SJSA1 (cell line): ENCODE data around the gene USP24. TPM values are rescaled to one million over a fixed set of nuclear protein-coding genes. Genes with fewer than 3 reads are reported as not detected.

Experiments used
- DNase-seq, 2 experiments: peaks; one replicate each; pipeline ENCODE4 v3.0.0-alpha.2; 2015 to 2020; ENCODE audit warnings: low spot score in 2 of 2, low read depth in 1 of 2
- H3K27ac ChIP-seq: fragments of 250-450 bp; sonication (Bioruptor Pico); 2 replicates; pipeline ENCODE4 v1.5.1; 2020; ENCODE audit warnings: mild to moderate bottlenecking, moderate library complexity
- H3K27me3 ChIP-seq: fragments of 250-450 bp; sonication (Bioruptor Pico); replicated peaks from 2 replicates; pipeline ENCODE4 v1.5.1; 2020; ENCODE audit warnings: mild to moderate bottlenecking, moderate library complexity
- H3K36me3 ChIP-seq: fragments of 250-450 bp; sonication (Bioruptor Pico); 2 replicates; pipeline ENCODE4 v1.5.1; 2020; ENCODE audit warnings: mild to moderate bottlenecking
- H3K4me1 ChIP-seq: fragments of 250-450 bp; sonication (Bioruptor Pico); replicated peaks from 2 replicates; pipeline ENCODE4 v1.6.1; 2021; ENCODE audit warnings: mild to moderate bottlenecking
- H3K4me3 ChIP-seq: fragments of 250-450 bp; sonication (Bioruptor Pico); 2 replicates; pipeline ENCODE4 v1.5.1; 2020; ENCODE audit warnings: mild to moderate bottlenecking
- H3K9me3 ChIP-seq: fragments of 250-450 bp; sonication (Bioruptor Pico); replicated peaks from 2 replicates; pipeline ENCODE4 v1.5.1; 2020; ENCODE audit warnings: mild to moderate bottlenecking
- total RNA-seq: library from RNA; depleted of rRNA; stranded (reverse); fragments of >200 nt; shearing (Covaris generic); gene quantifications from 2 replicates; pipeline ENCODE4 v1.2.3, GENCODE V29; 2014; rRNA removed

USP24 gene
- 14.3 and 24.4 TPM in 2 replicates for total RNA-seq

GRCh38 chr1:55215194-55216021, at the start of gene USP24:
TSS of gene USP24 (minus strand) at chr1:55215364. CDS start at chr1:55215113, 251 bp downstream.
- H3K9me3 ChIP-seq: peaks cover 7% of the 10 kb centered on the region
- H3K27me3 ChIP-seq: no peaks in the 10 kb centered on the region
- peak; percentile 77 to 84 for DNase-seq

GRCh38 chr1:55262822-55263221, 47.7 kb upstream of the USP24 start:
- H3K4me3 ChIP-seq: no peak overlapping the region
- DNase-seq: no peak
- H3K9me3 ChIP-seq: no peaks in the 10 kb centered on the region
- no peaks in the 10 kb centered on the region for H3K4me1 ChIP-seq
- no peak overlapping the region for H3K27ac ChIP-seq
- no peaks in the 10 kb centered on the region for H3K36me3 ChIP-seq
- no peaks in the 10 kb centered on the region for H3K27me3 ChIP-seq

More at GRCh38 chr1:55215194-55216021, at the start of gene USP24:
- H3K4me1 ChIP-seq: peaks cover 13% of the 10 kb centered on the region
- H3K4me3 ChIP-seq: peak within 1 kb of the TSS; percentile 100
- peaks cover 18% of the 10 kb centered on the region for H3K36me3 ChIP-seq
- H3K27ac ChIP-seq: peak within 1 kb of the TSS; percentile 77

GRCh38 chr1:55259911-55260609, 44.9 kb upstream of the USP24 start:
- Histone ChIP-seq H3K4me3 (no peak overlapping the region), H3K4me1 (no peaks in the 10 kb centered on the region), H3K27me3 (no peaks in the 10 kb centered on the region), H3K36me3 (no peaks in the 10 kb centered on the region), H3K9me3 (no peaks in the 10 kb centered on the region), H3K27ac (no peak overlapping the region)
- DNase-seq: no peak

GRCh38 chr1:55257958-55258357, 42.8 kb upstream of the USP24 start:
- no peak overlapping the region for H3K27ac ChIP-seq
- no peak overlapping the region for H3K4me3 ChIP-seq
- H3K9me3 ChIP-seq: no peaks in the 10 kb centered on the region
- no peaks in the 10 kb centered on the region for H3K27me3 ChIP-seq
- no peaks in the 10 kb centered on the region for H3K36me3 ChIP-seq
- DNase-seq: no peak
- no peaks in the 10 kb centered on the region for H3K4me1 ChIP-seq

- no peaks in the 10 kb centered on the region for H3K36me3 ChIP-seq
- DNase-seq: no peak
- no peaks in the 10 kb centered on the region for H3K4me1 ChIP-seq
- no peaks in the 10 kb centered on the region for H3K27me3 ChIP-seq
- no peak overlapping the region for H3K4me3 ChIP-seq
- no peak overlapping the region for H3K27ac ChIP-seq
- H3K9me3 ChIP-seq: no peaks in the 10 kb centered on the region
Observed at GRCh38 chr1:55255901-55256300, 40.7 kb upstream of the USP24 start.

GRCh38 chr1:55252942-55253589, 37.9 kb upstream of the USP24 start:
- Histone ChIP-seq H3K36me3 (no peaks in the 10 kb centered on the region), H3K9me3 (no peaks in the 10 kb centered on the region), H3K4me1 (no peaks in the 10 kb centered on the region), H3K27me3 (no peaks in the 10 kb centered on the region), H3K4me3 (no peak overlapping the region), H3K27ac (no peak overlapping the region)
- DNase-seq: no peak

- Histone ChIP-seq H3K27me3 (no peaks in the 10 kb centered on the region), H3K27ac (no peak overlapping the region), H3K36me3 (no peaks in the 10 kb centered on the region), H3K9me3 (no peaks in the 10 kb centered on the region), H3K4me1 (no peaks in the 10 kb centered on the region), H3K4me3 (no peak overlapping the region)
- DNase-seq: no peak
Observed at GRCh38 chr1:55250399-55251075, 35.4 kb upstream of the USP24 start.

GRCh38 chr1:55249646-55250398, 34.7 kb upstream of the USP24 start:
- H3K27me3 ChIP-seq: no peaks in the 10 kb centered on the region
- H3K4me1 ChIP-seq: no peaks in the 10 kb centered on the region
- H3K9me3 ChIP-seq: no peaks in the 10 kb centered on the region
- H3K36me3 ChIP-seq: no peaks in the 10 kb centered on the region
- H3K27ac ChIP-seq: no peak overlapping the region
- DNase-seq: no peak
- H3K4me3 ChIP-seq: no peak overlapping the region

- no peak for DNase-seq
- no peaks in the 10 kb centered on the region for H3K27me3 ChIP-seq
- H3K4me3 ChIP-seq: no peak overlapping the region
- no peak overlapping the region for H3K27ac ChIP-seq
- no peaks in the 10 kb centered on the region for H3K9me3 ChIP-seq
- no peaks in the 10 kb centered on the region for H3K4me1 ChIP-seq
- H3K36me3 ChIP-seq: no peaks in the 10 kb centered on the region
Observed at GRCh38 chr1:55246896-55247295, 31.7 kb upstream of the USP24 start.

GRCh38 chr1:55246331-55246730, 31.2 kb upstream of the USP24 start:
- H3K36me3 ChIP-seq: no peaks in the 10 kb centered on the region
- H3K27ac ChIP-seq: no peak overlapping the region
- H3K4me3 ChIP-seq: no peak overlapping the region
- H3K27me3 ChIP-seq: no peaks in the 10 kb centered on the region
- H3K9me3 ChIP-seq: no peaks in the 10 kb centered on the region
- no peaks in the 10 kb centered on the region for H3K4me1 ChIP-seq
- no peak for DNase-seq

GRCh38 chr1:55245781-55246180, 30.6 kb upstream of the USP24 start:
- Histone ChIP-seq H3K4me3 (no peak overlapping the region), H3K27ac (no peak overlapping the region), H3K27me3 (no peaks in the 10 kb centered on the region), H3K4me1 (no peaks in the 10 kb centered on the region), H3K9me3 (no peaks in the 10 kb centered on the region), H3K36me3 (no peaks in the 10 kb centered on the region)
- no peak for DNase-seq

- Histone ChIP-seq H3K4me3 (no peak overlapping the region), H3K9me3 (no peaks in the 10 kb centered on the region), H3K27ac (no peak overlapping the region), H3K4me1 (no peaks in the 10 kb centered on the region), H3K36me3 (no peaks in the 10 kb centered on the region), H3K27me3 (no peaks in the 10 kb centered on the region)
- DNase-seq: no peak
Observed at GRCh38 chr1:55244476-55245099, 29.4 kb upstream of the USP24 start.

- H3K27ac ChIP-seq: no peak overlapping the region
- H3K27me3 ChIP-seq: no peaks in the 10 kb centered on the region
- no peaks in the 10 kb centered on the region for H3K9me3 ChIP-seq
- no peaks in the 10 kb centered on the region for H3K4me1 ChIP-seq
- H3K4me3 ChIP-seq: no peak overlapping the region
- DNase-seq: no peak
- no peaks in the 10 kb centered on the region for H3K36me3 ChIP-seq
Observed at GRCh38 chr1:55243655-55244054, 28.5 kb upstream of the USP24 start.
